Effector memory CD4-positive, alpha-beta T cell (primary cell): ENCODE measurements around the gene NME8.

Experiments used
- DNase-seq, 3 donors: peaks; one replicate each; pipeline ENCODE4 v3.0.0-alpha.2; 2020
- H3K27ac ChIP-seq: 2 replicates; pipeline ENCODE4 v1.7.0; 2013; ENCODE audit warnings: mild to moderate bottlenecking, low read length, moderate library complexity; ENCODE audit not compliant: insufficient read depth, poor library complexity, severe bottlenecking
- H3K27me3 ChIP-seq: replicated peaks from 2 replicates; pipeline ENCODE4 v1.7.0; 2013; ENCODE audit warnings: mild to moderate bottlenecking, low read length; ENCODE audit not compliant: insufficient read depth, control insufficient read depth, poor library complexity, severe bottlenecking
- H3K36me3 ChIP-seq: 2 replicates; pipeline ENCODE4 v1.7.0; 2013; ENCODE audit warnings: mild to moderate bottlenecking, low read length, moderate library complexity; ENCODE audit not compliant: control insufficient read depth, insufficient read depth
- H3K4me1 ChIP-seq: 2 replicates; pipeline ENCODE4 v1.7.0; 2013; ENCODE audit warnings: low read length, mild to moderate bottlenecking; ENCODE audit not compliant: control insufficient read depth, insufficient read depth, poor library complexity, severe bottlenecking
- H3K4me3 ChIP-seq: 2 replicates; pipeline ENCODE4 v1.7.0; 2013; ENCODE audit warnings: low read length, low read depth, mild to moderate bottlenecking; ENCODE audit not compliant: insufficient read depth, poor library complexity, severe bottlenecking
- H3K9me3 ChIP-seq: 2 replicates; pipeline ENCODE4 v1.7.0; 2013; ENCODE audit warnings: mild to moderate bottlenecking, low read length, moderate library complexity; ENCODE audit not compliant: control insufficient read depth

The NME8 gene

DNA sequence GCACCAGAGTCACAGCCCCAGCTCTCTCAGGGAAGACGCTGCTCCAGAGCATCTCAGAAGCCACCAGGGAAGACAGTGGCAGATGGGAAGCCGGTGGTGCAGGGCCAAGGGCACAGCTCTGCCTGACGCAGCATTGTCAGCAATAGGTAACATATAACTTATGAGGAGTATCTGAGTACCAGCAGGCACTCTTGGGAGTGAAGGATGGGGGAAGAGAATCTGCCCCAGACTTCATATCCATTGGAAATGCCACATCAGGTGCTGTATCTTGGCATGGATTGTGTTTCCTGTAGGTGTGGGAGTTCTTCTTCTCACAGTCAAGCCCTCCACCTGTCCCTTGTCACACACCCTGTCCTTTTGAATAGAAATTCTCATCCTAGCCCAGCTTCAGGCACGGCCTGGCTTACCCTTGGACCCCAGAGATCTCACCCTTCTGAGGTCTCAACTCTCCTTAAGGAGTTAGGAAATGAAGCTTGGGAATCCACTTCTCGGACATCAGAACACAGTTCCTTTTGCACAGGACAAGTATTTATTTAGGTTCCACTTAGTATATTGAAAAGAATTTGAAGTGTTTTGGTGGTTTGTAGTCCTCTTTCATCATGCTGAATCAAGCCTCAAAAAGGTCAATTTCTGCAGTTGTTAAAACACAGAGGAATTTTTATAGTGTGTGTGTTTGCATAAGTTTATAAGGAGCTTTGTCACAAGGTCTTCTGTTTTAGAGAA is 82.0 kb downstream of the NME8 start:
- H3K27me3 ChIP-seq: no peaks in the 10 kb centered on the region
- H3K9me3 ChIP-seq: no peaks in the 10 kb centered on the region
- H3K4me1 ChIP-seq: no peaks in the 10 kb centered on the region
- no peak for DNase-seq
- H3K36me3 ChIP-seq: no peaks in the 10 kb centered on the region
- no peak overlapping the region for H3K27ac ChIP-seq
- no peak overlapping the region for H3K4me3 ChIP-seq

DNA sequence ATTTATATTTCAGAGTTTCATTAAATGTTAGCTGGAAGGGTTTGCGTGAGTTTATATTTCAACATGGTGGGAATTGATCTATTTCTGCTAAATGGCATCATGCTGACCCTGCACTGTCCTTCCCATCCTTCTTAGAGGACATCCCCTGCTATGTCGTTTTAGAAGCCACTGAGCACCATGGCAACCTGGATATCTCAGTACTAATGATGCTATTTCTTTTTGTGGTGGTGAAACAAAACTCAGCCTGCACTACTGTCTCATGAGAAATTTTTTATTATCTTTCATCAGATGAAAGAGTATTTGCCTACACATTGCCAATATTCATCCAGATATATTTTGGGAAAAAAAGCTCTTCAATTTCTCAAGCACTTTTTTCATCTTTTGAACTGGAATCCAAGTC is 84.1 kb downstream of the NME8 start:
- Histone ChIP-seq H3K27me3 (no peaks in the 10 kb centered on the region), H3K4me3 (no peak overlapping the region), H3K27ac (no peak overlapping the region), H3K4me1 (no peaks in the 10 kb centered on the region), H3K36me3 (no peaks in the 10 kb centered on the region), H3K9me3 (no peaks in the 10 kb centered on the region)
- DNase-seq: no peak

DNA sequence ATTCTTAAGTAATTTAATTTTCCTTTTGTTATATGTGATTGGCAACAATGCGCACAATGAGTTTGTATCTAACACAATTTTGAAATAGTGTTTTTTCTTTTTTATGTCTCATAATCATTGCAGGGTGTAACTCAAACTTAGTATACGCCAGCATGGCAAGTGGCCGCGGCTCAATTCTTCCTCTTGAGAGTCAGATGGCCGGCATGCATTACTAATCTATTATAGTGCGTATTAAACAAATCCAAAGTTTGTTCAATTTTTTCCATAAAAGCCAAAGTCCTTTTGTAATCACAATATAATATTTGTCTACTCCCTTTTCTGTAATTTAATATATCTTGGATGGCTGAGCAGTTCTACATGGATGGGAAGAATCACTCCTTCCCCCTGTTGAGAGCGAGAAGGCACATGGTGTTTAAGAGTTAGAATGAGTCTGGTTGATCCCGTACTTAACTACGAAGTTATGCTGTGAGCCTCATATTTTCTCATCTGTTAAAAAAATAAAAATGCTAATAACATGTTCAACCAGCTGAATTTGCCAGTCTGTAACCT is 84.7 kb downstream of the NME8 start:
- Histone ChIP-seq H3K27ac (no peak overlapping the region), H3K27me3 (no peaks in the 10 kb centered on the region), H3K4me1 (no peaks in the 10 kb centered on the region), H3K4me3 (no peak overlapping the region), H3K9me3 (no peaks in the 10 kb centered on the region), H3K36me3 (no peaks in the 10 kb centered on the region)
- DNase-seq: no peak

DNA sequence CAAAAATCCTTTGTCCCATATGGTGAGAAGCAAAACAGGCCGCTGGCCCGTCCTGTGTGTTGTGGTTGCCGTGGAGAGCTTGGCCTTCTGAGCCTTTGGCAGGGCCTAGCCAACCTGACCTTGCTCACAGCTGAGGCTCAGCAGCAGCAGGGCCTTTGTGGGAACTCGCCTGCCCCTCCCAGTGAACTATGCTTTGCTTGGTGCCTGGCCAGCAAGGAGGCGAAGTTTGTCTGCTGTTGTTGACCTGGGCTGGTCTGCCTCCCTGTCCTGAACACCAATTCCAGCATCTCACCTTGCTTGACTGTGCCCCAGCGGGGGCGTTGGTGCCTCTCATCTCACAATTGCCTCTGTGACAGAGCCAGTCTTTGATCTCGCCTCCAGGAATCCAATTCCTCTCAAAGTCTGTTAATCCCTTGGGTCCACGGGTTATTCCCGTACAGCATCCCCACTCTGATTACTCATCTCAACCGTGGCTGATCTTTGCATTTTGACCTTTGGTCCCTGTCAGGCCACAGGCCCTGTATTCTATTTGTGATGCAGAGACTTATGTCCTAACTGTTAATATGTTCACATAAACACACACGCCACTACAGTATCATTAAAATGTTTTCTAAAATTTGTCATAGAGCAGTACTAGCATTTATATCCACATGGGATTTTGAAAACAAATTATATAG is 94.7 kb downstream of the NME8 start:
- Histone ChIP-seq H3K27ac (no peak overlapping the region), H3K4me3 (no peak overlapping the region)
- no peak for DNase-seq

DNA sequence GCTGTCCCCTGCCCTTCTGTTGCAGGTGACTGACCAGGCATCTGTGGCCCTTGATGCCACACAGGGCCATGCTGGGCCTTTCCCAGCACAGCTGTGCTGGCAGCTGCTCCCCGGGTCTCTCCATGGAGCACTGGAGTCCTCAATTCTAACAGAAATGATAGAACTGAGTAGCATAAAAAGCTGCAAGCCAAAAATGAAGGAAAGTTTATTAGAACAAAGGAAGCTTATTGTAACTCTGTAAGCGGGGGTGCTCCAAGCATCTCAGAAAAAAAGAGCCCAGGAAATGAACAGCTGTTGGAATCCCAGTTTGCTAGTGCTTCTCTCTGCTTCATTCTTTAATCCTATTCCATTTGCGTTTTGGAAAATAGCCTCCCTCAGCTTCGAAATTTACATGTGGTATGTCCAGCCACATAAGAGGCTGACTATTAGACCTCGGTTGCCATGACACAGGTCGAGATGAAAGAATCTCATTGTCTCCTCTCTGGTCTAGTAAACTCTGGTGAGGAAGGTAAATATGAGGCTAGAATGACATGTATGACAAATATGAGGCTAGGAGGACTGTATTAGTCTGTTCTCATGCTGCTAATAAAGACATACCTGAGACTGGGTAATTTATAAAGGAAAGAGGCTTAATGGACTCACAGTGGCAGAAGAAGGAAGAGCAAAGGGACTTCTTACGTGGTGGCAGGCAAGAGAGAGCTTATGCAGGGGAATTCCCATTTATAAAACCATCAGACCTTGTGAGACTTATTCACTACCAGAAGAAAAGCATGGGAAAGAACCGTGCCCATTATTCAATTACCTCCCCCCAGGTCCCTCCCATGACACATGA is 95.7 kb downstream of the NME8 start:
- no peaks in the 10 kb centered on the region for H3K27me3 ChIP-seq
- no peaks in the 10 kb centered on the region for H3K4me1 ChIP-seq
- H3K36me3 ChIP-seq: no peaks in the 10 kb centered on the region
- H3K27ac ChIP-seq: no peak overlapping the region
- DNase-seq: no peak
- no peaks in the 10 kb centered on the region for H3K9me3 ChIP-seq
- no peak overlapping the region for H3K4me3 ChIP-seq

More for the DNA sequence above, 94.7 kb downstream of the NME8 start:
- H3K9me3 ChIP-seq: no peaks in the 10 kb centered on the region
- no peaks in the 10 kb centered on the region for H3K4me1 ChIP-seq
- H3K27me3 ChIP-seq: no peaks in the 10 kb centered on the region
- no peaks in the 10 kb centered on the region for H3K36me3 ChIP-seq

DNA sequence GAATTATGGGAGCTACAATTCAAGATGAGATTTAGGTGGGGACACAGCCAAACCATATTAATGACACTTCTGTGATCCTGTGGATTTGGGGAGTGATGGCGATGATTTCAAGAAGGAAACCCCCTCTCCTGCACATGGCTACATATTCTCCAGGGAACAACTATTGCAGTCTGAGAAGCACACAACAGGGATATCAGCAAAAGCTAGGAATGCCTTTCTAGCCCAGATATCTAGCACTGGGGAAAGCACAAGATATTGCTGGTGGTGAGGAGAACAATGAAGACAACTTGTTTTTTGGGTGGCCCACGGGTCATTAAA is 96.3 kb downstream of the NME8 start:
- no peaks in the 10 kb centered on the region for H3K36me3 ChIP-seq
- H3K4me1 ChIP-seq: no peaks in the 10 kb centered on the region
- no peaks in the 10 kb centered on the region for H3K27me3 ChIP-seq
- no peak overlapping the region for H3K4me3 ChIP-seq
- no peak overlapping the region for H3K27ac ChIP-seq
- no peak for DNase-seq
- no peaks in the 10 kb centered on the region for H3K9me3 ChIP-seq

DNA sequence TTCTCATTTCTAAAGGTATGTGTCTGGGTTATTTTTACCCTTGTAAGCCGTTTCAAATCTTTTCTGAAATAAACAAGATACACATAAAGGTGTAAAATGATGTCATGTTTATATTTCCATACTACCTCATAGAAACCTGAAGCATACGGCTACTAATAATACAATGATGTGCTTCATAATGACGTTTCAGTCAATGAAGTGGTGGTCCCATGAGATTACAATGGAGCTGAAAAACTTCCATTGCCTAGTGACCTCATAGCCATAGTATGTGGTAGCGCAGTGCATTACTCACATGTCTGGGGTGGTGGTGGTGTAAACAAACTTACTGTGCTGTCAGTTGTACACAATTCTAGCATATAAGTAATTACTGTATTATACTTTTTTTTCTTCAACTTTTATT is 96.9 kb downstream of the NME8 start:
- Histone ChIP-seq H3K27ac (no peak overlapping the region), H3K4me1 (no peaks in the 10 kb centered on the region), H3K9me3 (no peaks in the 10 kb centered on the region), H3K27me3 (no peaks in the 10 kb centered on the region), H3K36me3 (no peaks in the 10 kb centered on the region), H3K4me3 (no peak overlapping the region)
- DNase-seq: no peak

DNA sequence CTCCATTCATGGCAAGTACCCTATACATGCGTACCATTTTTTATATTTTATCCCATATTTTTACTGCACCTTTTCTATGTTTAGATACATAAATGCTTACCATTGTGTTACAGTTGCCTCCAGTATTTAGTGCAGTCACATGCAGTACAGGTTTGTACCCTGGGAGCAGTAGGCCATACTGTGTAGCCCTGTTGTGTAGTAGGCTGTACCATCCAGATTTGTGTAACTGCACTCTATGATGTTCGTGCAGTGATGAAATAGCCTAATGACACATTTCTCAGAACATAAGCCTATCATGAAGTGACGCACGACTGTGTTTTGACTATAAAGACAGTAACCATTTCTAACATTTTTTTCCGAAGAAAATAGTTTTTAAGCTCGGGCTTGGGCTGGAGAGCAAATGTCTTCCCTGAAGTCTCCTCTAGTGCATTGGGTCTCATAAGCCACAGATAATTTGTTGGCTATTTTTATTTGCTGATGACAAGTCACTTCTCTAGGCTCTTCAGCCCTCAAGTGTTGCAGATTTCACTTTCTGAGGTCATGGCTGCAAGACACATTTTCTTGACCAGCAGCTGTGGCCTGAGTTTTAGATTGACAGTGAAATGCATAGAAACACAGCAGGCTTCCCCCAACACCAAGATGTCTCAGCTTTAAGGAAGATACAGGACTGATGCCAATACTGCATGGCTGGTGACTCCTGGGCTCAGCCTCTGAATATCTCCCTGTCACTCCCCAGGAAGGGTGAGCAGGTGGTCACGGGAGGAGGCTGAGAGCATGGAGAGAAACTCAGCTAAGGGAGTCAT is 98.9 kb downstream of the NME8 start:
- no peak for DNase-seq
- no peaks in the 10 kb centered on the region for H3K27me3 ChIP-seq
- H3K36me3 ChIP-seq: no peaks in the 10 kb centered on the region
- no peak overlapping the region for H3K4me3 ChIP-seq
- no peaks in the 10 kb centered on the region for H3K9me3 ChIP-seq
- no peak overlapping the region for H3K27ac ChIP-seq
- H3K4me1 ChIP-seq: no peaks in the 10 kb centered on the region

DNA sequence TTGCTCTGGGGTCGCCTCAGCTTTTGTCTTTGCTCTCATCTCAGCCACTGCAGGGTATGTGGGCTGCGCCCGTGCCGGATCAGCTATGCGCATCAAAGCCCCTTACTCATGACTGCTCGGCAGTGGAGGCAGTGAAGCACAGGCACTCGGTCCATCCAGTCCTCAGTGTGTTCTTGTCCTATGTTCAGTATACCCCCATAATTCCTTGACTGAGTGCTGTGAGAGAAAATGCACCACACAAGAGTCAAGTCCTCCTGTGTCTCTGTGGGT is 99.5 kb downstream of the NME8 start:
- Histone ChIP-seq H3K4me1 (no peaks in the 10 kb centered on the region), H3K36me3 (no peaks in the 10 kb centered on the region), H3K9me3 (no peaks in the 10 kb centered on the region), H3K27me3 (no peaks in the 10 kb centered on the region), H3K4me3 (no peak overlapping the region), H3K27ac (no peak overlapping the region)
- no peak for DNase-seq
